NCI-H748 (cell line): ENCODE measurements around the gene OGFOD2.
A peak's percentile ranks its signal among the peaks of the same experiment; 100 is the strongest.
"Not testable (repeated sequence)": the region's sequence is repeated elsewhere in the genome, so short reads cannot be mapped to it uniquely, and the experiment has no call there.

ENCODE experiments used
- DNase-seq: peaks from one replicate; lab custom pipeline; 2025; ENCODE audit not compliant: unreplicated experiment; lab: John Stamatoyannopoulos, UW

The OGFOD2 gene

DNA sequence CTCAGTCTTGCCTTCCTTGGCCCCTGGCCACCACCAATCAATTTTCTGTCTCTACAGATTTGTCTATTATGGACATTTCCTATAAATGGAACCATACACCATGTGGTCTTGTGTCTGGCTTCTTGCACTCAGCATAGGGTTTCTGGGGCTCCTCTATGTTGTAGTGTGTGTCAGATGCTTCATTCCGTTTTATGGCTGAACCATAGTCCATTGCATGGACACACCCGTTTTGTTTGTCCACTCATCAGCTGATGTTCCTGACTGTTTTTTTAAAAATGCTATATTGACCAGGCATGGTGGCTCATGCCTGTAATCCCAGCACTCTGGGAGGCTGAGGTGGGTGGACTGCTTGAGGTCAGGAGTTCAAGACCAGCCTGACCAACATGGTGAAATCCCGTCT, 26.4 kb downstream of the OGFOD2 start:
- DNase-seq: no peak

DNA sequence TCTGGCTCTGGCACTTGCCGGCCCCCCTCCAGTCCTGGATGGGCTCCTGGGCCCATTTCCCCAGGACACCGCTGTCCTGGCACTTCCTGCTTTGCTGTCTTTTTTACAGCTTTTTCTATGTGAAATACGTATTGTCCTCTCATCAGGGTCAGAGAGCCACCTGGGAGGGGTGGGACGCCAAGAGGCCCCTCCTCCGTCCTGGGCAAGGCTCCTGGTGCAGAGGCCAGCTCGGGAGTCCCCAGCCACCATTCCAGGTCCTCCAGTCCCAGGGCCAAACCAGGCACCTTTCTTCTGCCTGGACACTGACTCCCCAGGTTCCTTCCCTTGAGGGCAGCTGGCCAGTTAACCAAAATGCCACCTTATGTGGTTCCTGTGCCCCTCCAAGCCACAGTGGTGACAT, 28.2 kb downstream of the OGFOD2 start:
- no peak for DNase-seq

DNA sequence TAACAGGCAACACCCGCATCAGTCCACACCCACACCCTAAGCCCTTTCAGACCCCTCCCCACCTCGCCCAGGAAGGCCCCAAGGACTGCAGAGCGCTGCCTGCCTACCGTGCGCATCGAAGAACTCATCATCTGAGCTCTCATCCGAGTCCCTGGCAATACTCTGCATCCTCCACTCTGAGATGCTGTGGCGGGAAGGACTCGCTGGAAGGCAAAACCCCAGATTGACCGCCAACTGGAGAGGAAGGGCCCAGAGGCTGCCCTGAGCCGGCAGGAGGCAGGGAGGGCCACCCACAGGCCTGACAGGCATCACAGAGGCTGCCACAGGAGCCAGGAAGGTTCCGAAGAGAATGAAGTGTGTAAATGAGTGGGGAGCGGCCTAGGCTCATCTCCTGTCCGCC, 29.2 kb downstream of the OGFOD2 start:
- no peak for DNase-seq

DNA sequence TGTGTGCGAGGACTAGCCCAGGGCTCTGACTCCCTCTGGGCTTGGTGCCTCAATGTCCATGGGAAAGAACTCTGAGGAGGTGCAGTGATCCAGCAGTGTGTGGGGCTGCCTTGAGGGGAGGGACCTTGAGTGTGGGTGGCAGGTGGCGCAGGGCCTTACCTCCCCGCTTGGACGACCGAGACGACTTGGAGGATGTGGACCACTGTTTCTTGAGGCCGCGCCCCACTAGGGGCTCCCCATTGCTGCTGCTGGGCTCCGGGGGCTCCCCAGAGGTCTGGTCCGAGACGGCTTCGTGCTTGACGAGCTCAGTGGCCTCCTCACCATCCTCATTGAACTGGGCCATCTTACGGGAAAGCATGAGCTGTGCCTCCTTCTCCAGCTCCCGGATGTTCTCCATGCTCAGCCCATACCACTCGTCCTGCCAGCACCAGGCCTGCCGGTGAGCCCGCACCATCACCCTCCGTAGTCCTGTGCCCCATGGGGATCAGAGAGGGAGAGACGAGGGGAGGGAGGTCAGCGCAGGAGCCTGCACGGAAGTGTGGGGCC, 30.1 kb downstream of the OGFOD2 start:
- DNase-seq: no peak

DNA sequence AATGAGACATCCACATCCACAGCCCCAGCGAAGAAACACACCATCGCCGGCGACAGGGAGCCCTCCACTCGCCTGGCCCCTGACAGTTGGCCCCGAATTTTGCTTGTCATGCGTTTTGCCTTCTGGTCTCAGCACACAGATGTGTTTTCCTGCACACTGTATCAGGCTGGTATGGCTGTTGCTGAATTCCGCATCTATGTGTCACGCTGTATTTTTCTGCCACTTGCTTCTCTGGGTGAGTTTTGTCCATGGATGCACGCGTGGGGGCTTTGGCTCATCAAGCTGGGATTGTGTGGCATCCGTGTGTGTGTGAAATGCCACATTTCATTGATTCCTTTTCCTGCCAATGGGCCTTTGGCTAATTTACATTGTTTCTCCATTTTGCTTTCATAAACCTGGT, 31.9 kb downstream of the OGFOD2 start:
- DNase-seq: no peak

DNA sequence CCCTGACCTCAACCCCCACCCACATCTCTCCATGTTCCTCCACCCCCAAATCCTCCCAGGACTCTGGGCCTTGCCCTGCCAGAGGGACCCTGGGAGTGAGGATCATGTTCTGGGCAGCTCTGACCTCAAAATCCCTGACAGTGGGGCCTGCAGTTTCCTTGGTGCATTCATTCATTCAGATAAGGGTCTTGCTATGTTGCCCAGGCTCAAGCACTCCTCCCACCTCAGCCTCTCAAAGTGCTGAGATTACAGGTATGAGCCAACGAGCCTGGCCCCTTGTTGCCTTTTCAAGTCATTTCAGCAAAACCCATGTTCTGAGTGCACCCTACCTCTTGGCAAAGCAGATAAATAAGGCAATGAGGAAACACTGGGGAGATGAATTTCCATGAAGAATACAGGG, 35.1 kb downstream of the OGFOD2 start:
- DNase-seq: no peak

DNA sequence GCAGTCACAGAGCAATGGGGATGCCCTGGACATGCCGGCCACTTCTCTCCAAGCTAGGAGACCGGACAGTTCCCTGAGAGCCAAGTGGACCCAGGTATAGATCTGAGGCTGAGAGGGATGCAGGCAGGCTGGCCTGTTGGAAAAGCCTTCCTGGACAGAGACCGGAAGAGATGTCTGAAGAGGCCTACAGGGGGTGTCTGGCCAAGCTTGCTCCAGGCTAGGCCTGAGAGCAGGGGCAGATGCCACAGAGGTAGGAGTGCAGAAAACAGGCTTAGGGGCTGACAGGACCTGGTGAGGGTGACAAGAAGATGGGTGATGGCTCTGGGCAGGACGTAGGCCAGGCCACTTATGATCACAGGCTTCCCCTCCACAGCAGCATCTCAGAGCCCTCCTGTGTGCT, 35.6 kb downstream of the OGFOD2 start:
- DNase-seq: no peak

DNA sequence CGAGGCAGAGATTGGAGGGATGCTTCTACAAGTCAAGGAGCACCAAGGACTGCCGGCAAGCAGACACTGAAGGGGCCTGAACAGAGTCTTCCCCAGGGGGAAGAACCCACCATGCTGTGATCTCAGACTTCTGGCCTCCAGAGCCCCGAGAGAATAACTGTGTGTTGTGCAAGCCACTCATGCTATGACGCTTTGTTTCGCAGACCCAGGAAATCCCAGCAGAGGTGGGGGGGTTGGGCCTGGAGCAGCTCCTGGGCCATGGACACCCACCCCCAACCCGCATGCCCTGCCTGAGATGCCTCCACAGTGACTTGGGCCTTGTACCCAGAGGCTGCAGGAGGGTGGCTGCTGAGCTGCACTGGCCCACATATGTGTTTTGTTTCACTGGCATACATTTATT, 36.7 kb downstream of the OGFOD2 start:
- DNase-seq: no peak

DNA sequence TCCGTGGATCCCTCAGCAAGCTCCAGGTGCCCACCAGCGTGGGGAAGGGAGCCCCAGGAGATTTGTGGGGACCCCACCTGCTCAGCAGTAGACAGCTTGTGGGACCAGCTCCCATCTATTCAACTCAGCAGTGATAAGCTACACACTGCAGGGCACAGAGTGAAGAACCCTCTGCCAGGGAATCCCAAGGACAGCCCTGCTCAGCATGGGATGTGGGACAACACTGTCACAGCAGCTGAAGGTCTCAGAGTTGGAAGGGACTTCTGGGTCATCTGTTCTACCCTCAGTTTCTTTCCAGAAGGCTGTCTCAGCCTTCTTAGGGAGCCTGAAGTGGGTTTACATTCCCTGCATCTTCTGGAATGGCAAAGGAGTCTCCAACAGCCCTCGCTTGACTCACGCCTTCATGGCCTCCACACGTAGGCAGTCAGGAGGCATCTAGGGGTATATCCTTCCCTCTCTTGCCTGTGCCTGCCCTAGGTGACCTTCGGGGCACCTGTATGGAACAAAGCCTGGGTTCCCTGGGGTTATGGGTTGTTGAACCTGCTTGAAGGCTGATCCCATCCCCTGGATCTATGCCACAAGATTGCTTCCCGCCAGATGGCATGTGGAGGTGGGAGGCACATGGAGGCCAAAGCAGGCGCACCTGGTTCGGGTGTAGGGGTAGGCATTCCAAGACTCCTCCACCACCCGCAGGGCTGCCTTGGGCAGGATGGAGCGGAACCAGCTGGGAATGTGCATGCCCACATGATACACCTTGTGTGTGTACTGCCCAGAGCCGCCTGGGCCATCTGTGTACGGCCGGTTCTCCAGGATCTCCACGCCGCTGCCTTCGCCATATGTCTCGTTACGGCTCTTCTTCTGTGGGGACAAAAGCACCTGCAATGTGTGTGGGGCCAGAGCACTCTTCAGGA, 38.4 kb downstream of the OGFOD2 start:
- no peak for DNase-seq

DNA sequence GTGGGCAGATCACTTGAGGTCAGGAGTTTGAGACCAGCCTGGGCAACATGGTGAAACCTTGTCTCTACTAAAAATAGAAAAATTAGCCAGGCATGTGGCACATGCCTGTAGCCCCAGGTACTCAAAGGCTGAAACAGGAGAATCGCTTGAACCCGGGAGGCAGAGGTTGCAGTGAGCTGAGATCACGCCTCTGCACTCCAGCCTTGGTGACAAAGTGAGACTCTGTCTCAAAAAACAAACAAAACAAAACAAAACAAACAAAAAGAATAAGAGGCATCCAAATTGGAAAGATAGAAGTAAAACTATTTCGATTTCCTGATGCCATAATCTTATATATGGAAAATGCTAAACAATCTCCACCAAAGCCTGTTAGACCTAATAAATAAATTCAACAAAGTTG, 39.4 kb downstream of the OGFOD2 start:
- not testable (repeated sequence) for DNase-seq

DNA sequence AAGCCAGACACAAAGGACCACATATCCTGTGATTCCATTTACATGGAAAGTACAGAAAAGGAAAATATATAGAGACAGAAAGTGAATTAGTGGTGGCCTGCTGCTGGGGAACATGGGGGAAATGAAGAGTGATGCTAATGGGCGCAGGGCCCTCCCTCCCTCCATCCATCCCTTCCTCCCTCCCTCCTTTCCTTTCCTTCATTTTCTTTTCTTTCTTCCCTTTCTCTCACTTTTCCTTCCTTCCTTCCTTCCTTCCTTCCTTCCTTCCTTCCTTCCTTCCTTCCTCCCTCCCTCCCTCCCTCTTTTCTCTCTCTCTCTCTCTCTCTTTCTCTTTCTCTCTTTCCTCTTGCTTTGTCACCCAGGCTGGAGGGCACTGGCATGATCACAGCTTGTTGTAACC, 42.7 kb downstream of the OGFOD2 start:
- no peak for DNase-seq

DNA sequence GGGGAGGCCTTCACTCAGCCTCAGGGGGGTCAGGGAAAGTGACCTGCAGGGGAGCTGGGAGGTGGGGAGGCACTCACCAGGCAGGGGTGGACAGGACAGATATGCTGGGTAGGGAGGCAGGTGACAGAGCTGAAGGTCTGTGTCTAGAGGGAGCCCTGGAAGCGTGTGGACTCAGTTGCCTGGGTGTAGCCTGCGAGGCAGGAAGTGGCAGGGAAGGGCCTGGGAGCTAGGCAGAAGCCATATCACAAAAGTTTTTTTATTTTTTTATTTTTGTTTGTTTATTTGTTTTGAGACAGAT, 44.7 kb downstream of the OGFOD2 start:
- no peak for DNase-seq

DNA sequence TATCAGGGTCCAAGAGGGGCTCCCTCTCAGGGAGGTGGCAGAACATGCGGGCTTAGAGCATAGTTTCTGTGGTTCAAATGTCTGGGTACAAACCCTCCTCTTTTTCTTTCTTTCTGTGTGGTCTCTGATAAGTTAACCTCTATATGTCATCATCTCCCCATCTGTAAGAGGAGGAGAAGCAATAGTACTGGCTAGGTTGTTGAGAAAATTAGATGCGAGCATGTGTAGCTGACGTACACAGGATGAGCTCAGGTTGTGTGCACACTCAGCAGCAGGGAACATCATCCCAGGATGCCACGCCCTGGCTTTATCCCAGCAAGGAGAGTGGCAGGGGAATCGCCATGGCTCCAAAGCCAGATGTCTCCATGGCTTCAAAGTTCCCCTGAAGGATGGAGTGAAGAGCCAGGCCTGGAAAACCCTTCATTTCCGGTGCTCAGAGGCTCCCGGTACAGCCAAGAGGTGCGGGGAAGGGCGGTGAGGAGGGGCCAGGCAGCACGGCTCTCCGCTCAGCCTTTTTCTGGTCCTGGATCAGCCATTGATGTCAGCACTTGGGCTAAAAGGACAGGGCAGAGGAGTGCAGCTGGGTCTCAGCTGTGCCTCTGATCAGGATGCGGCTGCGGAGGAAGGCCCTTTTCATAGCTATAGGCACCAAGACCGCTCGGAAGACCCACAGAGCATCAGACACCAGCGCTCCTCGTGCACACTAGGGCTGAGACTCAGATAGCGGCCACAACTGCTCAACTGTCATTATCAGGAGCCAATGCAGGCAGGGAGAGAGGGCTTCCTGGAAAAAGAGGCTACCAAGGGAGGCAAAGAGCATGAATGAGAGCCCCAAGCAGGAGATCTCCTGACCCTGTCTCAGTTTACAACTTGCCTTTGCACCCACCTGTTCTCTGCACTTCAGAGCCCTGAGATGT, 46.9 kb downstream of the OGFOD2 start:
- DNase-seq: peak; percentile 35

DNA sequence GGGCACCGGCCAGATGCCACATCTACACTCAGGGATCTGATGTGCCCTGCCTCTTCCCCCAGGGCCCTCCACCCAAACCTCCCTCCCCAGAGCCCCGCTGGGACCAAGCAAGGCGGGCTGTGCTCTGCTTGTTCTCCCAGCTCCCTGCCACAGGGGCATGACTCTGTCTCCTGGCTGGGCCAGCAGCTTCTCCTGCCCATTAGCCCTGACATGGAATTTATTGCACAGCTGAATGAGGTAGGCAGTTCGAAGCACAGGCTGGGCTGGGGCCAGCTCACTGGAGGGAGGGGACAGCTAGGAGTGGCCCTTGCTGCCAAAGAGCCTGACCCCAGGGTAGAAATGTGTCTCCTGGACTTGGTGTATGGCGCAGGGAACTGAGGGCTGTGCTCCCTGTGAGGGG, 47.8 kb downstream of the OGFOD2 start:
- DNase-seq: no peak

DNA sequence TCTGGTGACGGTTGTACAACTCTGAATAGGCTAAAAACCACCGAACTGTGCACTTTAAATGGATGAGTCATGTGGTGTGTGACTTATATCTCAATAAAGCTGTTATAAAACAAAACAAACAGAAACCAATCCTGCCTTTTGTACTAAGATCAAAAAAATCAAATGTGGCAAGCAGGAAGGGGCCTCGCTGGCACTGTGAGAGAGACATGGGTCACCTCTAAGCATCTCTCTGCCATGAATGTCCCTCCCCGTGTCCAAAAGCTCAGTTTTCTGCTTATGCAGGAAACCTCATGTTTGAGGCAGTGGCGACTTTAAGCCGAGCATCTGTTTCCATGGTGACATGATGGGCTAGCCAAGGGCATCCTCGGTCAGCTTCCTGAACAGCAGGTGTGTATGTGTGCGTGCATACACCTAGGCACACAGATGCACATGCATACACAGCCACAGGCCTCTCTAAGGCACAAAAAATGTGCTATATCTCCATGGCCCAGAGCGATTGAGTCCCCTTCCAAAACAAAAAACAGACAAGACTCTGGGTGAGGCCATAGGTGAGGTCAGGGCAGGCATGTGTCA, 49.9 kb downstream of the OGFOD2 start:
- DNase-seq: peak; percentile 76

DNA sequence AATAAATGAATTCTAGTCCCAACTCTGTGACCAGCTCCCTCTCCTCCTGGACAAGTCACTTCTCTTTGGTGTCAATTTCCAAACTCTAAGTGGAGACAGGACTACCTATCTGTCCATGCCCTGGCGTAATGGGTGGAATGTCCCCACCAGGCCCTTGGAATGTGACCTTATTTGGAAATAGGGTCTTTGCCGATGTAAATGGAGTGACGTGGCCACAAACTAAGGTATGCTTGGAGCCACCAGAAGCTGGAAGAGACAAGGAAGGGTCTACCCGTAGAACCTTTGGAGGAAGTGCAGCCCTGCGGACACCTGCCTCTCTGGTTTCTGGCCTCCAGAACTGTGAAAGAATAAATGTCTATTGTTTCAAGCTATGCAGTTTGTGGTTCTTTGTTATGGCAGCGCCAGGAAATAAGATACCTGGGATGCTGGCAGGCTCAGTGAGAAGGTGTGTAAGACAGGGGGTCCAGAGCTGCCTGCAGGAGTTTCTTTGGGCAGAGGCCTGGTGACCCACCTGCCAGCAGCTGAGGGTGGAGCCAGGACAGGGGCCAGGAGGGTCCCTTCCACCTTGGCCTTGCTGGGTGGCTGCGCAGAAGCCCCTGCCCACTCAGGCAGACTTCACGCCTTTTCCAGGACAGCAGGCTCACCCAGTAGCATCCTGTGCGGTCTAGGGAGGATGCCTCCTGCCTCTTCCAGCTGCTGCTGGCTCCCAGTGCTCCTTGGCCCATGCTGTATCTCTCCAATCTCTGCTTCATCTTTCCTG, 51.2 kb downstream of the OGFOD2 start:
- DNase-seq: no peak

DNA sequence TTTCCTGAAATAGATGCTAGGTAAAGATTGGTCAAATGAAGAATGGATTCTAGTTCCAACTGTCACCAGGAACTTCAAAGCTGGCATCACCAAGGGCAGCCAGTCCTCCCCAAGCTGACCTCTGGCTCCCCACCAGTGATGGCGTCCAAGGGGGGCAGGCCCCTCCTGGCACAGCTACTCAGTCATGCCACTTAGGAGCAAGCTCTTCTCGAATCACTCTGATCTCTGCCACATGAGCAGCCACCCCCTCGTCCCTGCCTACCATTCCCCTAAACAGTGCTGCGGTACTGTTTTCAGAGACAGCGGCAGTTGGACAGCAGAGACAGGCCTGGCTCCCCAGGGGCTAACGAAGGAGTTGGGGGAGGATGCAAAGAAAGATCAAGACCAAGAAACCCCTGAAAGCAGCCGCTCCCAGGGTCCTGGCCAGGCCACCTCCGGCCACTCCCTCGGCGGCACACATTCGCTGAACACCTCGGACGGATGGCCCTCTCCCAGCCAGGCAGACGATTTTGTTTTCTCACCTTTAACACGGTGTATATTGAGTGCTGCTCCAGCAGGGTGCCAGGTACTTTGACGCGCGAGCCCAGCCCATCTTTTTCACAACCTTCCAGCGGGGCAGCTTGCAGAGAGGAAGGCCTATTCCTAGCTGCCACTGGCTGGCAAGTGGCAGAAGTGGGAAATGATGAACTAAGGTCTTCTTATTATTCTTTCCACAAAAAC, 52.8 kb downstream of the OGFOD2 start:
- peak; percentile 14 for DNase-seq

DNA sequence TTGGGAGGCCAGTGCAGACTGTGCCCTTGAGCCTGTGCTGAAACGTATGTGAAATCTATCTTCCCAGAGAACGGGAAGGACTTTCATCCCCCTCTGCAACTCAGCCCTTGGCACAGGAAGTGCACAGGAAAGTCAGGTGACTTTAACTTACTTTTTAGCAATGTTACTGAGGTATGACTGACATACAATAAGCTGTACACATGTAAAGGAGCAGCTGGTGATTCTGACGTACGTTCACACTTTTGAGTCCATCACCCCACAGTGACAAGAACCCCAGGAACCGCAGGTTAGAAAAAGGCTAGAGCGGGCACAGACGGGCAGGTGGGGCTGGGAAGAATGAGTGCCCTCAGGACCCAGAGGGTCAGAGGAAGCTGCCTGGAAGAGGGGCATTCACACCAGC, 53.4 kb downstream of the OGFOD2 start:
- DNase-seq: no peak

DNA sequence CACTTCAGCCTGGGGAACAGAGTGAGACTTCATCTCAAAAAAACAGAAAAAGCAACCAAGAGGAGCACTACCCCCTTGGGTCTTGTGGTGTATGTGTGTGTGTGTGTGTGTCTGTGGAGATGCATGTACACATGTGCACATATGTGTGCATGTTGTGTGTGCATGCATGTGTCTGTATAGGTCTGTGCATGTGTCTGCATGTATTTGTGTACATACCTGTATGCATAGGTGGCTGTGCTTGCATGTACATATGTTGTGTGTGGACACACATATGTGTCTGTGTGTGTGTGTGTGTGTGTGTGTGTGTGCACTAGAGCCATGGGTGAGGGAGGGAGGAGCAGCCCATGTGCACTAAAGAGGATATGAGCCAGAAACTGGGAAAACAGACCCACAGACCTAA, 54.5 kb downstream of the OGFOD2 start:
- DNase-seq: no peak
